ENCODE results near the gene BMPR1A. TPM values are rescaled to one million over a fixed set of nuclear protein-coding genes. Genes with fewer than 3 reads are reported as not detected.

BMPR1A gene
- total and polyA plus RNA-seq, 2 of the 13 experiments (the other 11 are each of a cell fraction or from before 2014, with no cell fraction given), result 17.8 to 44.2 TPM

- TF ChIP-seq HMGXB4 (CRISPR knock-in tag; IDR thresholded peaks at IDR 0.05; ENCODE audit: borderline replicate concordance in 1 of 2, low read depth in 1 of 2) (0 out of 4 replicates have a peak, but pooled peaks of 1 of the 2 experiments have one; percentile 10), KAT7 (CRISPR knock-in tag; IDR thresholded peaks at IDR 0.05; ENCODE audit: borderline replicate concordance) (0 out of 2 replicates have a peak, but pooled peaks have one; percentile 35), SAFB2 (CRISPR knock-in tag; IDR thresholded peaks at IDR 0.05; ENCODE audit: borderline replicate concordance, low read depth) (no peak), TP53 (CRISPR knock-in tag; conservative IDR thresholded peaks at IDR 0.05) (no peak), ZNF570 (CRISPR knock-in tag; IDR thresholded peaks at IDR 0.05; ENCODE audit: borderline replicate concordance) (no peak), ZNF333 (CRISPR knock-in tag; IDR thresholded peaks at IDR 0.05; ENCODE audit: borderline replicate concordance) (no peak), ZNF292 (CRISPR knock-in tag; IDR thresholded peaks at IDR 0.05; ENCODE audit: borderline replicate concordance, low read depth) (no peak), ZNF337 (CRISPR knock-in tag; IDR thresholded peaks at IDR 0.05; ENCODE audit: borderline replicate concordance, low read depth) (no peak), ZFP62 (CRISPR knock-in tag; IDR thresholded peaks at IDR 0.05) (no peak), ZNF383 (CRISPR knock-in tag; IDR thresholded peaks at IDR 0.05; ENCODE audit: borderline replicate concordance) (no peak), FOXK1 (CRISPR knock-in tag; IDR thresholded peaks at IDR 0.05; ENCODE audit: borderline replicate concordance, low read depth) (no peak), ZNF776 (CRISPR knock-in tag; IDR thresholded peaks at IDR 0.05) (no peak), MED1 (CRISPR knock-in tag; IDR thresholded peaks at IDR 0.05) (no peak), KDM4B (CRISPR knock-in tag; IDR thresholded peaks at IDR 0.05) (no peak), SIX4 (CRISPR knock-in tag; IDR thresholded peaks at IDR 0.05) (no peak), ETV5 (CRISPR knock-in tag; IDR thresholded peaks at IDR 0.05; ENCODE audit: borderline replicate concordance) (no peak), ZNF282 (IDR thresholded peaks at IDR 0.05; ENCODE audit: partially characterized antibody) (no peak), KLF16 (CRISPR knock-in tag; IDR thresholded peaks at IDR 0.05) (0 out of 4 replicates have a peak, but pooled peaks of 1 of the 2 experiments have one; percentile 50)
- TF ChIP-seq, protein P1, sequence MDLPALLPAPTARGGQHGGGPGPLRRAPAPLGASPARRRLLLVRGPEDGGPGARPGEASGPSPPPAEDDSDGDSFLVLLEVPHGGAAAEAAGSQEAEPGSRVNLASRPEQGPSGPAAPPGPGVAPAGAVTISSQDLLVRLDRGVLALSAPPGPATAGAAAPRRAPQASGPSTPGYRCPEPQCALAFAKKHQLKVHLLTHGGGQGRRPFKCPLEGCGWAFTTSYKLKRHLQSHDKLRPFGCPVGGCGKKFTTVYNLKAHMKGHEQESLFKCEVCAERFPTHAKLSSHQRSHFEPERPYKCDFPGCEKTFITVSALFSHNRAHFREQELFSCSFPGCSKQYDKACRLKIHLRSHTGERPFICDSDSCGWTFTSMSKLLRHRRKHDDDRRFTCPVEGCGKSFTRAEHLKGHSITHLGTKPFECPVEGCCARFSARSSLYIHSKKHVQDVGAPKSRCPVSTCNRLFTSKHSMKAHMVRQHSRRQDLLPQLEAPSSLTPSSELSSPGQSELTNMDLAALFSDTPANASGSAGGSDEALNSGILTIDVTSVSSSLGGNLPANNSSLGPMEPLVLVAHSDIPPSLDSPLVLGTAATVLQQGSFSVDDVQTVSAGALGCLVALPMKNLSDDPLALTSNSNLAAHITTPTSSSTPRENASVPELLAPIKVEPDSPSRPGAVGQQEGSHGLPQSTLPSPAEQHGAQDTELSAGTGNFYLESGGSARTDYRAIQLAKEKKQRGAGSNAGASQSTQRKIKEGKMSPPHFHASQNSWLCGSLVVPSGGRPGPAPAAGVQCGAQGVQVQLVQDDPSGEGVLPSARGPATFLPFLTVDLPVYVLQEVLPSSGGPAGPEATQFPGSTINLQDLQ (CRISPR knock-in tag; IDR thresholded peaks at IDR 0.05), result no peak
- TF ChIP-seq, protein P2, sequence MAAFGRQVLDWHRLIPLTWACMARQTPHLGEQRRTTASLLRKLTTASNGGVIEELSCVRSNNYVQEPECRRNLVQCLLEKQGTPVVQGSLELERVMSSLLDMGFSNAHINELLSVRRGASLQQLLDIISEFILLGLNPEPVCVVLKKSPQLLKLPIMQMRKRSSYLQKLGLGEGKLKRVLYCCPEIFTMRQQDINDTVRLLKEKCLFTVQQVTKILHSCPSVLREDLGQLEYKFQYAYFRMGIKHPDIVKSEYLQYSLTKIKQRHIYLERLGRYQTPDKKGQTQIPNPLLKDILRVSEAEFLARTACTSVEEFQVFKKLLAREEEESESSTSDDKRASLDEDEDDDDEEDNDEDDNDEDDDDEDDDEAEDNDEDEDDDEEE (CRISPR knock-in tag; IDR thresholded peaks at IDR 0.05), result no peak
- TF ChIP-seq, protein P3, sequence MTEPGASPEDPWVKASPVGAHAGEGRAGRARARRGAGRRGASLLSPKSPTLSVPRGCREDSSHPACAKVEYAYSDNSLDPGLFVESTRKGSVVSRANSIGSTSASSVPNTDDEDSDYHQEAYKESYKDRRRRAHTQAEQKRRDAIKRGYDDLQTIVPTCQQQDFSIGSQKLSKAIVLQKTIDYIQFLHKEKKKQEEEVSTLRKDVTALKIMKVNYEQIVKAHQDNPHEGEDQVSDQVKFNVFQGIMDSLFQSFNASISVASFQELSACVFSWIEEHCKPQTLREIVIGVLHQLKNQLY (CRISPR knock-in tag; IDR thresholded peaks at IDR 0.05), result no peak
- TF ChIP-seq, protein P4, sequence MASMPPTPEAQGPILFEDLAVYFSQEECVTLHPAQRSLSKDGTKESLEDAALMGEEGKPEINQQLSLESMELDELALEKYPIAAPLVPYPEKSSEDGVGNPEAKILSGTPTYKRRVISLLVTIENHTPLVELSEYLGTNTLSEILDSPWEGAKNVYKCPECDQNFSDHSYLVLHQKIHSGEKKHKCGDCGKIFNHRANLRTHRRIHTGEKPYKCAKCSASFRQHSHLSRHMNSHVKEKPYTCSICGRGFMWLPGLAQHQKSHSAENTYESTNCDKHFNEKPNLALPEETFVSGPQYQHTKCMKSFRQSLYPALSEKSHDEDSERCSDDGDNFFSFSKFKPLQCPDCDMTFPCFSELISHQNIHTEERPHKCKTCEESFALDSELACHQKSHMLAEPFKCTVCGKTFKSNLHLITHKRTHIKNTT (CRISPR knock-in tag; IDR thresholded peaks at IDR 0.05), result no peak
These were observed 2.8 kb downstream of the BMPR1A start (continued) for GRCh38 chr10:86759073-86759672.

All from HepG2 (cell line).